HepG2 (cell line): Measurements from ENCODE around the gene TRAK1. TPM values are rescaled to one million over a fixed set of nuclear protein-coding genes. Genes with fewer than 3 reads are reported as not detected.

ENCODE experiments used
- BHLHE40 ChIP-seq: IDR thresholded peaks from 2 replicates; pipeline ENCODE4 v1.6.1; 2011; ENCODE audit warnings: low read length, improper control_type of control experiment
- FOXO4 ChIP-seq: sonication (generic); formaldehyde crosslinking; conservative IDR thresholded peaks from 2 replicates; pipeline ENCODE4 v1.8.1; 2023; ENCODE audit warnings: missing genetic modification reagents
- JUNB ChIP-seq: sonication (generic); formaldehyde crosslinking; IDR thresholded peaks from 2 replicates; pipeline ENCODE4 v1.8.0; 2022; ENCODE audit warnings: missing genetic modification reagents, mild to moderate bottlenecking, borderline replicate concordance
- NRL ChIP-seq: sonication (generic); formaldehyde crosslinking; IDR thresholded peaks from 2 replicates; pipeline ENCODE4 v1.5.0; 2020; ENCODE audit warnings: missing genetic modification reagents, mild to moderate bottlenecking, moderate library complexity, borderline replicate concordance
- RELA ChIP-seq: sonication (generic); formaldehyde crosslinking; IDR thresholded peaks from 2 replicates; pipeline ENCODE4 v1.4.0; 2020; ENCODE audit warnings: missing genetic modification reagents
- SKI ChIP-seq: fragments of 450-650 bp; IDR thresholded peaks from one replicate; pipeline ENCODE4 v1.6.1; 2018; ENCODE audit warnings: mild to moderate bottlenecking; ENCODE audit not compliant: partially characterized antibody
- SMAD1 ChIP-seq: sonication (generic); formaldehyde crosslinking; IDR thresholded peaks from 2 replicates; pipeline ENCODE4 v1.4.0; 2020; ENCODE audit warnings: missing genetic modification reagents, low read depth, mild to moderate bottlenecking, borderline replicate concordance
- THAP9 ChIP-seq: sonication (generic); formaldehyde crosslinking; IDR thresholded peaks from 2 replicates; pipeline ENCODE4; 2020; ENCODE audit warnings: missing genetic modification reagents, mild to moderate bottlenecking, borderline replicate concordance
- ZNF253 ChIP-seq: sonication (generic); formaldehyde crosslinking; IDR thresholded peaks from 2 replicates; pipeline ENCODE4 v1.8.0; 2022; ENCODE audit warnings: mild to moderate bottlenecking, missing genetic modification reagents, borderline replicate concordance
- ZNF3 ChIP-seq: IDR thresholded peaks from 2 replicates; pipeline ENCODE4 v1.7.0; 2017; ENCODE audit warnings: inconsistent platforms
- ZNF646 ChIP-seq: sonication (generic); formaldehyde crosslinking; IDR thresholded peaks from 2 replicates; pipeline ENCODE4 v1.9.0; 2021; ENCODE audit warnings: mild to moderate bottlenecking, missing genetic modification reagents
- ZNF713 ChIP-seq: sonication (generic); formaldehyde crosslinking; IDR thresholded peaks from 2 replicates; pipeline ENCODE4 v1.4.0; 2020; ENCODE audit warnings: mild to moderate bottlenecking, missing genetic modification reagents
- ZNF746 ChIP-seq: sonication (generic); formaldehyde crosslinking; IDR thresholded peaks from 2 replicates; pipeline ENCODE4 v1.8.0; 2022; ENCODE audit warnings: mild to moderate bottlenecking, missing genetic modification reagents
- polyA plus RNA-seq, 8 experiments: library from polyadenylated mRNA; depleted of rRNA in 3 of 8; stranded (reverse) in 7 of 8; unstranded in 1 of 8; fragments of >200 nt; fragmentation: Illumina TruSeq in 4 of 8; extraction: Trizol in 4 of 8; gene quantifications; 2 replicates each; pipeline versions ENCODE4 v1.2.1 to v1.2.3, GENCODE V29; 2011 to 2016; ENCODE audit warnings: low read depth in 4 of 8, missing spikeins in 1 of 8, mixed read lengths in 1 of 8; ENCODE audit not compliant: insufficient read depth in 1 of 8
- total RNA-seq, 5 experiments: library from RNA; depleted of rRNA; stranded (reverse); fragments of >200 nt; fragmentation: Illumina TruSeq; extraction: Trizol; gene quantifications; 2 replicates each; pipeline ENCODE4 v1.2.3, GENCODE V29; 2016; ENCODE audit warnings: low read depth in 1 of 5
- TF ChIP-seq, protein P1 (sequence below): sonication (generic); formaldehyde crosslinking; IDR thresholded peaks from 2 replicates; pipeline ENCODE4 v1.5.1; 2020; ENCODE audit warnings: mild to moderate bottlenecking, missing genetic modification reagents, borderline replicate concordance
- TF ChIP-seq, protein P2 (sequence below): sonication (generic); formaldehyde crosslinking; IDR thresholded peaks from 2 replicates; pipeline ENCODE4 v1.8.0; 2022; ENCODE audit warnings: mild to moderate bottlenecking, missing genetic modification reagents, moderate library complexity

Gene TRAK1
- total and polyA plus RNA-seq, 2 of the 13 experiments (the other 11 are each of a cell fraction or from before 2014, with no cell fraction given) = 20.5 to 46.6 TPM

DNA sequence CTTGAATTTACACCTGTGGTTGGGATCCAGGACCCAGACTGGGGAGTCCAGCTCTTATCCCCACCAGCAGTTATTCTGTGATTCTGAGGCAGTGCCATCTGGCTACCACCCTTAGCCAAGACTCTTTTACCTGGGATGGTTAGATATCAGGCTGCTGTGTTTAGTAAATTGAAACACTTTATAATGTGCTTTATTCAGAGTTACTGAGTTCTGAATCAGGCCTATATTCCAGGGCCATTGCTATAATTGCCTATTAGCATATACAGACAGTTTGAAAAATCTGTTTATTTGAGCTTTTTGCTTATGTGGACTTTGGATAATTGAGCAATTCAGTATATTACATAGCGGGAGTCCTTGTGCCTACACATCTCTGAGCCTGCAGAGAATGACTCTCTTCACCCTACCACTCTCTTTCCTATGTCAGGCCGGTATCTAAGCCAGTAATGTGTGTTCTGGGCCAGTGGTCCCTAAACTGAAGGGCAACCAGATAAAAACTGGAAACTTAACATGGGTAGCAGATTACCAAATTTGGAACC is 45.4 kb upstream of the TRAK1 start (continued):
- no peak for TF ChIP-seq RELA (CRISPR knock-in tag)
- no peak for TF ChIP-seq FOXO4 (CRISPR knock-in tag)
- no peak for TF ChIP-seq NRL (CRISPR knock-in tag)
- TF ChIP-seq JUNB (CRISPR knock-in tag) = no peak
- TF ChIP-seq ZNF646 (CRISPR knock-in tag) = no peak
- TF ChIP-seq ZNF253 (CRISPR knock-in tag) = no peak
- no peak for TF ChIP-seq BHLHE40
- TF ChIP-seq SKI = peak; percentile 18
- TF ChIP-seq, protein P1, sequence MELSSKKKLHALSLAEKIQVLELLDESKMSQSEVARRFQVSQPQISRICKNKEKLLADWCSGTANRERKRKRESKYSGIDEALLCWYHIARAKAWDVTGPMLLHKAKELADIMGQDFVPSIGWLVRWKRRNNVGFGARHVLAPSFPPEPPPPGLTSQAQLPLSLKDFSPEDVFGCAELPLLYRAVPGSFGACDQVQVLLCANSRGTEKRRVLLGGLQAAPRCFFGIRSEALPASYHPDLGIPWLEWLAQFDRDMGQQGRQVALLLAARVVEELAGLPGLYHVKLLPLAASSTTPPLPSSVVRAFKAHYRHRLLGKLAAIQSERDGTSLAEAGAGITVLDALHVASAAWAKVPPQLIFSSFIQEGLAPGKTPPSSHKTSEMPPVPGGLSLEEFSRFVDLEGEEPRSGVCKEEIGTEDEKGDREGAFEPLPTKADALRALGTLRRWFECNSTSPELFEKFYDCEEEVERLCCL = no peak
- no peak for TF ChIP-seq ZNF746 (CRISPR knock-in tag)
- no peak for TF ChIP-seq ZNF3 (CRISPR knock-in tag)
- no peak for TF ChIP-seq THAP9 (CRISPR knock-in tag)
- TF ChIP-seq SMAD1 (CRISPR knock-in tag) = no peak
- no peak for TF ChIP-seq ZNF713 (CRISPR knock-in tag)
- TF ChIP-seq, protein P2, sequence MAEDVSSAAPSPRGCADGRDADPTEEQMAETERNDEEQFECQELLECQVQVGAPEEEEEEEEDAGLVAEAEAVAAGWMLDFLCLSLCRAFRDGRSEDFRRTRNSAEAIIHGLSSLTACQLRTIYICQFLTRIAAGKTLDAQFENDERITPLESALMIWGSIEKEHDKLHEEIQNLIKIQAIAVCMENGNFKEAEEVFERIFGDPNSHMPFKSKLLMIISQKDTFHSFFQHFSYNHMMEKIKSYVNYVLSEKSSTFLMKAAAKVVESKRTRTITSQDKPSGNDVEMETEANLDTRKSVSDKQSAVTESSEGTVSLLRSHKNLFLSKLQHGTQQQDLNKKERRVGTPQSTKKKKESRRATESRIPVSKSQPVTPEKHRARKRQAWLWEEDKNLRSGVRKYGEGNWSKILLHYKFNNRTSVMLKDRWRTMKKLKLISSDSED (CRISPR knock-in tag) = no peak
